NB4 (cell line): ENCODE data around the gene TRMU.

ENCODE experiments used
- DNase-seq: peaks from one replicate; pipeline ENCODE4 v3.0.0; 2010; ENCODE audit warnings: low read depth
- H3K4me3 ChIP-seq: one replicate; pipeline ENCODE4 v1.5.1; 2011; ENCODE audit warnings: mild to moderate bottlenecking, low read depth, low read length, moderate library complexity
- MYC ChIP-seq: IDR thresholded peaks from 2 replicates; pipeline ENCODE4 v1.6.1; 2011; ENCODE audit warnings: low read depth, low read length
- POLR2A ChIP-seq: IDR thresholded peaks from 2 replicates; pipeline ENCODE4 v1.6.1; 2011; ENCODE audit warnings: mild to moderate bottlenecking; ENCODE audit not compliant: insufficient read length; ENCODE audit errors: extremely low read depth
- TF ChIP-seq, protein P1 (sequence below): IDR thresholded peaks from 2 replicates; pipeline ENCODE4 v1.6.1; 2011; ENCODE audit warnings: low read depth, low read length
- TF ChIP-seq, protein P2 (sequence below): IDR thresholded peaks from one replicate; pipeline ENCODE4 v1.5.1; 2012; ENCODE audit warnings: low read depth, low read length

Gene TRMU

GRCh38 chr22:46315976-46316375 is 19.5 kb upstream of the TRMU start:
- no peak overlapping the region for H3K4me3 ChIP-seq
- no peak for DNase-seq
- no peak for TF ChIP-seq POLR2A
- no peak for TF ChIP-seq MYC

DNA sequence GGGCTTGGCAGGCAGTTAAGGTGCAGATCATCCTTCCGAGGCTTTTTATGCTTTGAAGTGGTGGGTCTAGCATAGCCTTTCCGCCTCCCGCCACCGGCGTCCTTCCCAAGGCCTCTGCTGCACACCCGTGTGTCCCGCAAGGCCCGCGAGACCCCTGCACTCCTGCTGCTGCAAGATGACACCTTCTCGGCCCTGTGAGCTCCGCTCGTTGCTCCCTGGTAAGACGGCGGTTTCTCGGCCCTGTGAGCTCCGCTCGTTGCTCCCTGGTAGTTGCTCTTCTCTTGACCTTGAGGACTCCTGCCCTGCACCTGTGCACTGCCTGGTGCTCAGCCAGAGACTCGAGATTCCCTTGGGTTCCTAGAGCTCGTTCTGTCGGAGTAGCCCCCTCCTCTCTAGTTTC is 17.9 kb upstream of the TRMU start:
- H3K4me3 ChIP-seq: no peak overlapping the region
- DNase-seq: no peak
- no peak for TF ChIP-seq POLR2A
- TF ChIP-seq MYC: no peak
- TF ChIP-seq, protein P1, sequence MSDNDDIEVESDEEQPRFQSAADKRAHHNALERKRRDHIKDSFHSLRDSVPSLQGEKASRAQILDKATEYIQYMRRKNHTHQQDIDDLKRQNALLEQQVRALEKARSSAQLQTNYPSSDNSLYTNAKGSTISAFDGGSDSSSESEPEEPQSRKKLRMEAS: no peak
- TF ChIP-seq, protein P2, sequence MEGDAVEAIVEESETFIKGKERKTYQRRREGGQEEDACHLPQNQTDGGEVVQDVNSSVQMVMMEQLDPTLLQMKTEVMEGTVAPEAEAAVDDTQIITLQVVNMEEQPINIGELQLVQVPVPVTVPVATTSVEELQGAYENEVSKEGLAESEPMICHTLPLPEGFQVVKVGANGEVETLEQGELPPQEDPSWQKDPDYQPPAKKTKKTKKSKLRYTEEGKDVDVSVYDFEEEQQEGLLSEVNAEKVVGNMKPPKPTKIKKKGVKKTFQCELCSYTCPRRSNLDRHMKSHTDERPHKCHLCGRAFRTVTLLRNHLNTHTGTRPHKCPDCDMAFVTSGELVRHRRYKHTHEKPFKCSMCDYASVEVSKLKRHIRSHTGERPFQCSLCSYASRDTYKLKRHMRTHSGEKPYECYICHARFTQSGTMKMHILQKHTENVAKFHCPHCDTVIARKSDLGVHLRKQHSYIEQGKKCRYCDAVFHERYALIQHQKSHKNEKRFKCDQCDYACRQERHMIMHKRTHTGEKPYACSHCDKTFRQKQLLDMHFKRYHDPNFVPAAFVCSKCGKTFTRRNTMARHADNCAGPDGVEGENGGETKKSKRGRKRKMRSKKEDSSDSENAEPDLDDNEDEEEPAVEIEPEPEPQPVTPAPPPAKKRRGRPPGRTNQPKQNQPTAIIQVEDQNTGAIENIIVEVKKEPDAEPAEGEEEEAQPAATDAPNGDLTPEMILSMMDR: no peak

DNA sequence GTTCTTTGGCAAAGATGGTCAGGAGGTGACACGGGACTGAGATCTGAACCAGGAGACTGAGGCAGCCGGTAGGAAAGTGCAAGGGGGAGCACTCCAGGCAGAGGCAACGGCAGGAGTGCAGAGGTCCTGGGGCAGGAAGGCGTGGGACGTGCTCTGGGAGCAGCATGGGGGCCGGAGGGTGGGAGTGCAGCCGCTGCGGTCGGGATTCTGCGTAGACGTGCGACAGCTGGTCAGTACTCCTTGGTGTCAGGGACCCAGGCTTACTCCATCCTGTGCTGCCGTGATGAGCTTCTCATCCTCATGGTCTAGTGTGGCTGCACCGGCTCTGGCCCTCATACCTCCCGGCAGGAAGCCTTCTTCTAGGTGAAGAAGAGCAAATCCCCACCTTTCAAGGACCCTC is 16.9 kb upstream of the TRMU start:
- no peak overlapping the region for H3K4me3 ChIP-seq
- TF ChIP-seq, protein P2: no peak
- no peak for DNase-seq

DNA sequence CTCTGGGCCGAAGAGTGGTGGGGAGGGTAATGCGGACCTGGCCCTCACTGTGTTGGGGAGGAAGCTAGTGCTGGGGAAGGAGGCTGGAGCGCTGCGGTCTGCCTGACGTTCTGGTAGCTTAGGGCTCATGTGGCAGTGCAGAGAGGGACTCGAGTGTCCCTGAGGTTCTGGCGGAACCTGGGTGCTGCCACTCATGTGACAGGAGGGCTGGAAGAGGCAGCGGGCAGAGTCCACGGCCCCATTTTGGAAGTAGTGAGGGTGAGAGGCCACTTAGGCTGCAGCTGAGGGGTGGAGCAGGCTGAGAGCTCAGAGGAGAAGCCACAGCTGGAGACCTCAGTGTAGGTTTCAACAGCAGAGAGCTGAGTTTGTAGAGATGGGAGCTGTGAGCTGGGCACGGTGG is 16.2 kb upstream of the TRMU start:
- TF ChIP-seq POLR2A (no peak), MYC (no peak)
- TF ChIP-seq, protein P1: no peak
- TF ChIP-seq, protein P2: no peak
- no peak for DNase-seq
- H3K4me3 ChIP-seq: no peak overlapping the region

DNA sequence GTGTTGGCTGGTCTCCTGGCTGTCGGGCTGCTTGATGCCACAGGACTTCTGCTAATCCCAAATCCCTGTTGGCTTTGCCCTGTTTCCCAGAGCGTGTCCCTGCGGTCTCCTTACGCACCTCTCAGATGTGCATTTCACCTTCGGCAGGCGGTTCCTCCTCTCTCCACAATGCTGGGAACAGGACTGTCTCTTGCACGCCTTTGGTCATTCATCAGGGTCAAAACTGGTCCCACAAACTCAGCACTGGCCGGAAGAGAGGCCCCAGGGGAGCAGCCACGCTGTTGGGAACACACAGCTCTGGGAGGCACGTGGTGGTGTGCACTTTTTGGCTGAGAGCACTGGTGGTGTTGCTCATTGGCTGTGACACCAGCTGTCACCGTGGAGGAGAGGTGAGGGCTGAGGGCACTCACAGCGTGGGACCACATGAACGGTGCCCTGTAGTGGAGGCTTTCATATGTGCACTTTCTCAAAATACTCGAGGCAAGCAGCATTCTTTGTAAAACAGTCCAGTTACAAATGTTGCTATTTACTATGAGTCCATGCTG is 15.3 kb upstream of the TRMU start:
- TF ChIP-seq, protein P2: no peak
- TF ChIP-seq MYC: no peak
- no peak for TF ChIP-seq POLR2A
- TF ChIP-seq, protein P1: no peak
- H3K4me3 ChIP-seq: no peak overlapping the region
- DNase-seq: no peak

GRCh38 chr22:46320716-46321386 is 14.7 kb upstream of the TRMU start:
- no peak for DNase-seq
- no peak for TF ChIP-seq MYC
- TF ChIP-seq, protein P2: no peak
- no peak for TF ChIP-seq POLR2A
- TF ChIP-seq, protein P1: no peak
- no peak overlapping the region for H3K4me3 ChIP-seq
